Suprapubic skin (tissue), 4 donors: ENCODE results near the gene WDFY4.

Source experiments
- POLR2A ChIP-seq, 2 donors: fragments of 450-650 bp; IDR thresholded peaks; one replicate each; pipeline ENCODE4 v1.6.1; 2017; ENCODE audit warnings: antibody characterized with exemption in 2 of 2, mild to moderate bottlenecking in 2 of 2, moderate library complexity in 2 of 2
- POLR2AphosphoS5 ChIP-seq, 3 donors: sonication (generic); formaldehyde crosslinking; IDR thresholded peaks; one replicate each; pipeline ENCODE4 v1.6.1; 2017; ENCODE audit warnings: antibody characterized with exemption in 3 of 3
- TF ChIP-seq, protein P1 (sequence below), 2 donors: fragments of 200-600 bp in 1 of 2; fragments of 450-650 bp in 1 of 2; sonication (generic) in 1 of 2; IDR thresholded peaks; one replicate each; pipeline ENCODE4 v1.5.1; 2016 to 2019; ENCODE audit warnings: antibody characterized with exemption in 2 of 2, mild to moderate bottlenecking in 1 of 2, moderate library complexity in 1 of 2

- TF ChIP-seq, protein P1, sequence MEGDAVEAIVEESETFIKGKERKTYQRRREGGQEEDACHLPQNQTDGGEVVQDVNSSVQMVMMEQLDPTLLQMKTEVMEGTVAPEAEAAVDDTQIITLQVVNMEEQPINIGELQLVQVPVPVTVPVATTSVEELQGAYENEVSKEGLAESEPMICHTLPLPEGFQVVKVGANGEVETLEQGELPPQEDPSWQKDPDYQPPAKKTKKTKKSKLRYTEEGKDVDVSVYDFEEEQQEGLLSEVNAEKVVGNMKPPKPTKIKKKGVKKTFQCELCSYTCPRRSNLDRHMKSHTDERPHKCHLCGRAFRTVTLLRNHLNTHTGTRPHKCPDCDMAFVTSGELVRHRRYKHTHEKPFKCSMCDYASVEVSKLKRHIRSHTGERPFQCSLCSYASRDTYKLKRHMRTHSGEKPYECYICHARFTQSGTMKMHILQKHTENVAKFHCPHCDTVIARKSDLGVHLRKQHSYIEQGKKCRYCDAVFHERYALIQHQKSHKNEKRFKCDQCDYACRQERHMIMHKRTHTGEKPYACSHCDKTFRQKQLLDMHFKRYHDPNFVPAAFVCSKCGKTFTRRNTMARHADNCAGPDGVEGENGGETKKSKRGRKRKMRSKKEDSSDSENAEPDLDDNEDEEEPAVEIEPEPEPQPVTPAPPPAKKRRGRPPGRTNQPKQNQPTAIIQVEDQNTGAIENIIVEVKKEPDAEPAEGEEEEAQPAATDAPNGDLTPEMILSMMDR (IDR thresholded peaks at IDR 0.05) = no peak
- TF ChIP-seq POLR2AphosphoS5 (IDR thresholded peaks at IDR 0.05) = no peak
- TF ChIP-seq POLR2A (IDR thresholded peaks at IDR 0.05) = no peak
Observed at GRCh38 chr10:48774416-48775205, 89.9 kb downstream of the WDFY4 start.
